SU-DHL-6 (cell line): Measurements from ENCODE around the gene KRT20.

Experiments
- CTCF ChIP-seq: fragments of 200-600 bp; sonication (generic); IDR thresholded peaks from one replicate; pipeline ENCODE4 v1.5.1; 2017; ENCODE audit warnings: antibody characterized with exemption, mild to moderate bottlenecking, low read length, moderate library complexity; ENCODE audit not compliant: insufficient read depth, poor library complexity, severe bottlenecking
- EZH2phosphoT487 ChIP-seq: fragments of 200-600 bp; sonication (generic), shearing (Covaris generic); conservative IDR thresholded peaks from 2 replicates; pipeline ENCODE4 v1.6.1; 2018; ENCODE audit warnings: mild to moderate bottlenecking, antibody characterized with exemption, low read length, moderate library complexity, mixed read lengths

GRCh38 chr17:40912486-40913210 is 27.6 kb upstream of the KRT20 start:
- TF ChIP-seq CTCF (no peak), EZH2phosphoT487 (no peak)
